ENCODE results near the gene CNN1.

DNA sequence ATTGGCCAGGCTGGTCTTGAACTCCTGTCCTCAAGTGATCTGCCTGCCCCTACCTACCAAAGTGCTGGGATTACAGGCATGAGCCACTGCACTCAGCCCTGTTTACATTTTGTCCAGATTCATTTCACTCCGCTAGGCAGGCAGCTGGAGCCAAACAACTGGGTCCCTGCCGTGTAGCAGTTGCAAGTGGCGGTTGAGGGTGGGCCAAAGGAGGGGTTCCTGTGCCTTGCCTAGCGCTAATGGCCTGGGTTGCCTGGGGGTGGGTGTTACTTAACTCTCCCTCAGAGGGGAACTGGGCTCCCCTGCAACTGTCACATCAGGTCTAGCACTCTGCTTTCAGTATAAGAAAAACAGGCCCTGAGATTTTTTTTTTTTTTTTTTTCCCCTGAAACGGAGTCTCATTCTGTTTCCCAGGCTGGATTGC, 31.4 kb downstream of the CNN1 start:
- TF ChIP-seq SUZ12 (IDR thresholded peaks at IDR 0.05) (no peak), ARNT (IDR thresholded peaks at IDR 0.05) (no peak), BHLHE40 (IDR thresholded peaks at IDR 0.05; ENCODE audit: borderline replicate concordance) (no peak), NFRKB (IDR thresholded peaks at IDR 0.05) (no peak), FOXK2 (IDR thresholded peaks at IDR 0.05) (no peak), FOXM1 (IDR thresholded peaks at IDR 0.05; ENCODE audit: borderline replicate concordance) (no peak)

Measured in HEK293T (cell line).